NCI-H526 treated with DMSO at 0.1 percent for 48 hours (cell line): Measurements from ENCODE around the gene MAFB.

Source experiments
- DNase-seq: peaks from one replicate; lab custom pipeline; 2025; lab: John Stamatoyannopoulos, UW

MAFB gene

GRCh38 chr20:40682104-40682981 lies 6.7 kb downstream of the MAFB start:
- no peak for DNase-seq

GRCh38 chr20:40681684-40682083 lies 7.4 kb downstream of the MAFB start:
- no peak for DNase-seq

- DNase-seq = no peak
Observed at GRCh38 chr20:40681165-40681564, 7.9 kb downstream of the MAFB start.

GRCh38 chr20:40680161-40680959 lies 8.7 kb downstream of the MAFB start:
- DNase-seq = no peak

- DNase-seq = no peak
Observed at GRCh38 chr20:40679184-40679583, 9.9 kb downstream of the MAFB start.

GRCh38 chr20:40678286-40678875 lies 10.7 kb downstream of the MAFB start:
- no peak for DNase-seq

GRCh38 chr20:40677343-40677924 lies 11.6 kb downstream of the MAFB start:
- no peak for DNase-seq

GRCh38 chr20:40676491-40677269 lies 12.4 kb downstream of the MAFB start:
- no peak for DNase-seq

GRCh38 chr20:40675599-40676221 lies 13.3 kb downstream of the MAFB start:
- DNase-seq = no peak

- DNase-seq = no peak
Observed at GRCh38 chr20:40673442-40673841, 15.6 kb downstream of the MAFB start.

GRCh38 chr20:40672095-40672494 lies 16.9 kb downstream of the MAFB start:
- no peak for DNase-seq

- no peak for DNase-seq
Observed at GRCh38 chr20:40670253-40670652, 18.8 kb downstream of the MAFB start.

GRCh38 chr20:40669692-40670091 lies 19.3 kb downstream of the MAFB start:
- DNase-seq = no peak

- no peak for DNase-seq
Observed at GRCh38 chr20:40668449-40669228, 20.4 kb downstream of the MAFB start.

- DNase-seq = no peak
Observed at GRCh38 chr20:40667503-40667902, 21.5 kb downstream of the MAFB start.

- no peak for DNase-seq
Observed at GRCh38 chr20:40666336-40666735, 22.7 kb downstream of the MAFB start.

- DNase-seq = no peak
Observed at GRCh38 chr20:40664891-40665290, 24.1 kb downstream of the MAFB start.

- no peak for DNase-seq
Observed at GRCh38 chr20:40663991-40664880, 24.8 kb downstream of the MAFB start.

GRCh38 chr20:40663304-40663790 lies 25.7 kb downstream of the MAFB start:
- DNase-seq = no peak
